WI38 (cell line): Measurements from ENCODE around the gene ANGPTL4.

Source experiments
- H3K4me3 ChIP-seq: 2 replicates; pipeline ENCODE4 v1.5.1; 2011; ENCODE audit warnings: low read depth, mild to moderate bottlenecking, control low read depth, low read length
- CTCF ChIP-seq: IDR thresholded peaks from 2 replicates; pipeline ENCODE4 v1.5.1; 2012; ENCODE audit warnings: low read depth, mild to moderate bottlenecking, control low read depth, low read length

ANGPTL4 gene

GRCh38 chr19:8332976-8333766, 30.8 kb upstream of the ANGPTL4 start:
- no peak for TF ChIP-seq CTCF
- H3K4me3 ChIP-seq, result no peak overlapping the region

DNA sequence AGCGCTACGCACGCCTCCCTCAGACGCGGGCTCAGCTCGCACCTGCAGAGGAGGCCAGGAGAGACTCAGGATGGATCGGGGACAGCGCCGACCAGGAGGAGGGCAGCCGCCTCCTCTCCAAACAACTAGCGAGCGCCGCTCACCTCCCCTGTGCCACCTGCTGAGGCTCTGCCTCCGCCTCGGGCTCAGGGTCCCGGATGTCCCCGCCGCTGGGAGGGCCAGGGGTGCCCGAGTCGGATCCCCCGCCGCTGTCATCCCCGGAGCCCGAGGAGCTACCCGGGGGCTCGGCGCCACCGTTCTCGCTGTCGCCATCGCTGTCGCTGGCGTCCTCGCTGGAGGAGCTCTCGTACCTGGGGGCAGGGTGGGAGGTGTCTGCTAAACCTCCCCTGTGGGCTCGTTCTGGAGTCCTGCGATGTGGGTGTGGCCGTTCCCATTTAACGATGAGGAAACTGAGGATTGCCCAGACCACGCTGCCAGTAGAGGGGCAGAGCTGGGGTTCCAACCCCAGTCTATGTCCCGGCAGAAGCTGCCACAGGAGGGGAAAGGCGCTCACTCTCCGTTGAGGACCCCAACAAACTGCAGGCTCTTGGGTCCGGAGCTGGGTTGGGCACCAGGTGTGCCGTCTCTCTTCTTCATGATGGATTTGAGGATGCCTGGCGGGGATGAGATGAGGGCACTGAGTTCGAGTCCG, 30.0 kb upstream of the ANGPTL4 start:
- TF ChIP-seq CTCF, result no peak
- no peak overlapping the region for H3K4me3 ChIP-seq

- no peak for TF ChIP-seq CTCF
- peak overlapping the region; percentile 34; the same call in 1 of the 2 replicates for H3K4me3 ChIP-seq
Observed at GRCh38 chr19:8334458-8335342, 29.3 kb upstream of the ANGPTL4 start.

- no peak for TF ChIP-seq CTCF
Observed at GRCh38 chr19:8335343-8336071, 28.4 kb upstream of the ANGPTL4 start.

DNA sequence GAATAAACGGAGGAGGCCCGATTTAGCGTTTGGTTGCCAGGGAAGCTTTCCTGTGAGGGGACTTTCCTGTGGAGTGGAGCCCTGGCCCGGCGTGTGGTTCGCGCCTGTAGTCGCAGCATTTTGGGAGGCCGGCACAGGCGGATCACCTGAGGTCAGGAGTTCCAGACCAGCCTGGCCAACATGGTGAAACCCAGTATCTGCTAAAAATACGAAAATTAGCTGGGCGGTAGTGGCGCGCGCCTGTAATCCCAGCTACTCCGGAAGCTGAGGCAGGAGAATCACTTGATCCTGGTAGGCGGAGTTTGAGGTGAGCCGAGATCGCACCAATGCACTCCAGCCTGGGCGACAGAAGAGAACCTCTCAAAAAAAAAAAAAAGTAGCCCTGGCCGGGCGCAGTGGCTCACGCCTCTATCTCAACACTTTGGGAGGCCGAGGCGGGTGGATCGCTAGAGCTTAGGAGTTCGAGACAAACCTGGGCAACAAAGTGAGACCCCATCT, 27.8 kb upstream of the ANGPTL4 start:
- no peak overlapping the region for H3K4me3 ChIP-seq
- TF ChIP-seq CTCF, result no peak

More at GRCh38 chr19:8335343-8336071, 28.4 kb upstream of the ANGPTL4 start:
- no peak overlapping the region for H3K4me3 ChIP-seq

- no peak for TF ChIP-seq CTCF
- no peak overlapping the region for H3K4me3 ChIP-seq
Observed at GRCh38 chr19:8336660-8337059, 27.3 kb upstream of the ANGPTL4 start.
